GM23338 (cell line): ENCODE data around the gene SCN4B. TPM values are rescaled to one million over a fixed set of nuclear protein-coding genes. Genes with fewer than 3 reads are reported as not detected.

Experiments
- ATAC-seq: fragments of 200-7000 bp; cut with Tn5 transposase; 3 replicates; pipeline ENCODE4 v1.9.1; 2020
- DNase-seq: peaks from one replicate; pipeline ENCODE4 v3.0.0-alpha.2; 2015; ENCODE audit warnings: low spot score
- H2AFZ ChIP-seq: fragments of 200-600 bp; sonication (generic); 2 replicates; pipeline ENCODE4 v1.8.0; 2016; ENCODE audit warnings: antibody characterized with exemption, mild to moderate bottlenecking, moderate library complexity
- H3F3A ChIP-seq: fragments of 200-600 bp; sonication (generic); replicated peaks from 2 replicates; pipeline ENCODE4 v1.8.0; 2017; ENCODE audit warnings: antibody characterized with exemption, mixed run types, low read depth
- H3K27ac ChIP-seq: fragments of 200-600 bp; sonication (generic); 2 replicates; pipeline ENCODE4 v1.6.1; 2016; ENCODE audit warnings: low read depth
- H3K27me3 ChIP-seq: fragments of 200-600 bp; sonication (generic); 2 replicates; pipeline ENCODE4 v1.8.0; 2016; ENCODE audit warnings: mild to moderate bottlenecking, mixed run types, moderate library complexity; ENCODE audit not compliant: insufficient read depth
- H3K36me3 ChIP-seq: fragments of 200-600 bp; sonication (generic); 2 replicates; pipeline ENCODE4 v1.8.0; 2016; ENCODE audit warnings: mild to moderate bottlenecking; ENCODE audit not compliant: insufficient read depth
- H3K4me1 ChIP-seq: fragments of 200-600 bp; sonication (generic); 2 replicates; pipeline ENCODE4 v1.8.0; 2016; ENCODE audit warnings: mild to moderate bottlenecking, moderate library complexity; ENCODE audit not compliant: insufficient read depth
- H3K4me2 ChIP-seq: fragments of 200-600 bp; sonication (generic); 2 replicates; pipeline ENCODE4 v1.7.1; 2017; ENCODE audit warnings: mixed run types
- H3K4me3 ChIP-seq: fragments of 200-600 bp; sonication (generic); 2 replicates; pipeline ENCODE4 v1.6.1; 2016; ENCODE audit warnings: mixed run types
- H3K79me2 ChIP-seq: fragments of 200-600 bp; sonication (generic); replicated peaks from 2 replicates; pipeline ENCODE4 v1.8.0; 2017; ENCODE audit warnings: mild to moderate bottlenecking; ENCODE audit not compliant: insufficient read depth
- H3K9me2 ChIP-seq: fragments of 200-600 bp; sonication (generic); 2 replicates; pipeline ENCODE4 v1.8.0; 2017; ENCODE audit not compliant: insufficient read depth
- H4K20me1 ChIP-seq: fragments of 200-600 bp; sonication (generic); replicated peaks from 2 replicates; pipeline ENCODE4 v1.8.0; 2017; ENCODE audit warnings: mild to moderate bottlenecking; ENCODE audit not compliant: insufficient read depth
- H3K27ac Mint-ChIP-seq: 2 replicates; pipeline ENCODE4 v1.8.0; 2020; ENCODE audit warnings: inconsistent platforms, mild to moderate bottlenecking, moderate library complexity, mixed read lengths
- H3K27me3 Mint-ChIP-seq: 3 replicates; pipeline ENCODE4 v1.8.0; 2022; ENCODE audit warnings: low read depth, mild to moderate bottlenecking, moderate library complexity, mixed read lengths, inconsistent platforms; ENCODE audit not compliant: insufficient read depth, poor library complexity
- H3K36me3 Mint-ChIP-seq: 3 replicates; pipeline ENCODE4 v1.8.0; 2021; ENCODE audit warnings: low read depth, mild to moderate bottlenecking, inconsistent platforms, moderate library complexity, mixed read lengths
- H3K4me1 Mint-ChIP-seq: 3 replicates; pipeline ENCODE4 v1.8.0; 2020; ENCODE audit warnings: mild to moderate bottlenecking, inconsistent platforms, mixed read lengths
- H3K4me3 Mint-ChIP-seq: 3 replicates; pipeline ENCODE4 v1.8.0; 2021; ENCODE audit warnings: moderate library complexity, mild to moderate bottlenecking, inconsistent platforms, mixed read lengths
- H3K9me3 Mint-ChIP-seq: 3 replicates; pipeline ENCODE4 v1.8.0; 2020; ENCODE audit warnings: moderate library complexity, mild to moderate bottlenecking, inconsistent platforms, mixed read lengths
- CREB1 ChIP-seq: fragments of 250-450 bp; sonication (Bioruptor Pico); IDR thresholded peaks from 2 replicates; pipeline ENCODE4 v1.5.0; 2020; ENCODE audit warnings: low read depth, mild to moderate bottlenecking, moderate library complexity
- EZH2 ChIP-seq: fragments of 200-600 bp; sonication (generic); IDR thresholded peaks from one replicate; pipeline ENCODE4 v1.8.0; 2017; ENCODE audit warnings: antibody characterized with exemption, mild to moderate bottlenecking, low read depth; ENCODE audit not compliant: unreplicated experiment
- EZH2phosphoT487 ChIP-seq: fragments of 200-600 bp; sonication (generic); IDR thresholded peaks from one replicate; pipeline ENCODE4 v1.8.1; 2018; ENCODE audit warnings: antibody characterized with exemption; ENCODE audit not compliant: unreplicated experiment
- JUNB ChIP-seq: IDR thresholded peaks from one replicate; pipeline ENCODE4 v1.6.1; 2016; ENCODE audit warnings: antibody characterized with exemption; ENCODE audit not compliant: unreplicated experiment
- NANOG ChIP-seq: IDR thresholded peaks from 2 replicates; pipeline ENCODE4 v1.6.1; 2016; ENCODE audit warnings: antibody characterized with exemption, borderline replicate concordance
- POLR2AphosphoS5 ChIP-seq: IDR thresholded peaks from 2 replicates; pipeline ENCODE4 v1.6.1; 2016; ENCODE audit warnings: antibody characterized with exemption, low read depth
- STAT1 ChIP-seq: IDR thresholded peaks from one replicate; pipeline ENCODE4 v1.6.1; 2016; ENCODE audit warnings: antibody characterized with exemption; ENCODE audit not compliant: unreplicated experiment
- ZNF114 ChIP-seq: fragments of 250-450 bp; sonication (Bioruptor Pico); IDR thresholded peaks from 2 replicates; pipeline ENCODE4 v1.5.0; 2020; ENCODE audit warnings: mild to moderate bottlenecking, moderate library complexity
- ZNF331 ChIP-seq: fragments of 250-450 bp; sonication (Bioruptor Pico); IDR thresholded peaks from 2 replicates; pipeline ENCODE4 v1.5.0; 2020; ENCODE audit warnings: low read depth, mild to moderate bottlenecking, moderate library complexity
- polyA plus RNA-seq: library from polyadenylated mRNA; unstranded; fragments of >200 nt; fragmentation: Nextera tagmentation; extraction: Ambion mirVana; gene quantifications from 2 replicates; pipeline ENCODE4 v1.2.1, GENCODE V29; 2016
- total RNA-seq: library from RNA; depleted of rRNA; stranded (reverse); fragments of >200 nt; shearing (Covaris generic); gene quantifications from 2 replicates; pipeline ENCODE4 v1.2.3, GENCODE V29; 2014
- TF ChIP-seq, protein P1 (sequence below), 2 experiments: fragments of 200-600 bp in 1 of 2; sonication (generic) in 1 of 2; conservative IDR thresholded peaks; 2 replicates each; pipeline versions ENCODE4 v1.5.1 to v1.6.1; 2016 to 2017; ENCODE audit warnings: antibody characterized with exemption in 2 of 2, low read depth in 2 of 2, mild to moderate bottlenecking in 2 of 2, moderate library complexity in 1 of 2
- TF ChIP-seq, protein P2 (sequence below): fragments of 250-450 bp; sonication (Bioruptor Pico); IDR thresholded peaks from 2 replicates; pipeline ENCODE4 v1.5.0; 2020; ENCODE audit warnings: mild to moderate bottlenecking, moderate library complexity
- TF ChIP-seq, protein P3 (sequence below): IDR thresholded peaks from one replicate; pipeline ENCODE4 v1.6.1; 2018; ENCODE audit warnings: antibody characterized with exemption; ENCODE audit not compliant: unreplicated experiment
- TF ChIP-seq, protein P4 (sequence below): IDR thresholded peaks from 2 replicates; pipeline ENCODE4 v1.6.1; 2016; ENCODE audit warnings: antibody characterized with exemption

SCN4B gene
- total and polyA plus RNA-seq, 2 experiments from 2014 or later, result 0.45 to 3.0 TPM

GRCh38 chr11:118172356-118172755 lies 19.7 kb upstream of the SCN4B start:
- no peak for ATAC-seq
- Histone ChIP-seq H3K27ac (no peak overlapping the region), H3K4me3 (no peak overlapping the region), H3K9me2 (no peaks in the 10 kb centered on the region), H3K79me2 (no peaks in the 10 kb centered on the region), H3K36me3 (no peaks in the 10 kb centered on the region; the same call in 1 of the 2 replicates), H3K4me1 (peaks cover 29% of the 10 kb centered on the region), H4K20me1 (no peaks in the 10 kb centered on the region; the same call in 1 of the 2 replicates), H3K4me2 (peak overlapping the region; percentile 97; the same call in 1 of the 2 replicates), H3K27me3 (peaks cover 85% of the 10 kb centered on the region), H3F3A (no peaks in the 10 kb centered on the region), H2AFZ (0 out of 2 replicates have a peak overlapping the region, but pooled peaks have one; percentile 84)
- no peak for DNase-seq
- TF ChIP-seq, protein P1, sequence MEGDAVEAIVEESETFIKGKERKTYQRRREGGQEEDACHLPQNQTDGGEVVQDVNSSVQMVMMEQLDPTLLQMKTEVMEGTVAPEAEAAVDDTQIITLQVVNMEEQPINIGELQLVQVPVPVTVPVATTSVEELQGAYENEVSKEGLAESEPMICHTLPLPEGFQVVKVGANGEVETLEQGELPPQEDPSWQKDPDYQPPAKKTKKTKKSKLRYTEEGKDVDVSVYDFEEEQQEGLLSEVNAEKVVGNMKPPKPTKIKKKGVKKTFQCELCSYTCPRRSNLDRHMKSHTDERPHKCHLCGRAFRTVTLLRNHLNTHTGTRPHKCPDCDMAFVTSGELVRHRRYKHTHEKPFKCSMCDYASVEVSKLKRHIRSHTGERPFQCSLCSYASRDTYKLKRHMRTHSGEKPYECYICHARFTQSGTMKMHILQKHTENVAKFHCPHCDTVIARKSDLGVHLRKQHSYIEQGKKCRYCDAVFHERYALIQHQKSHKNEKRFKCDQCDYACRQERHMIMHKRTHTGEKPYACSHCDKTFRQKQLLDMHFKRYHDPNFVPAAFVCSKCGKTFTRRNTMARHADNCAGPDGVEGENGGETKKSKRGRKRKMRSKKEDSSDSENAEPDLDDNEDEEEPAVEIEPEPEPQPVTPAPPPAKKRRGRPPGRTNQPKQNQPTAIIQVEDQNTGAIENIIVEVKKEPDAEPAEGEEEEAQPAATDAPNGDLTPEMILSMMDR (conservative IDR thresholded peaks at IDR 0.05; ENCODE audit: low read depth in 2 of 2), result no peak
- TF ChIP-seq POLR2AphosphoS5 (no peak), JUNB (no peak), ZNF331 (CRISPR knock-in tag) (no peak), EZH2 (no peak), ZNF114 (CRISPR knock-in tag) (no peak), NANOG (no peak), EZH2phosphoT487 (no peak), CREB1 (no peak), STAT1 (no peak)
- TF ChIP-seq, protein P2, sequence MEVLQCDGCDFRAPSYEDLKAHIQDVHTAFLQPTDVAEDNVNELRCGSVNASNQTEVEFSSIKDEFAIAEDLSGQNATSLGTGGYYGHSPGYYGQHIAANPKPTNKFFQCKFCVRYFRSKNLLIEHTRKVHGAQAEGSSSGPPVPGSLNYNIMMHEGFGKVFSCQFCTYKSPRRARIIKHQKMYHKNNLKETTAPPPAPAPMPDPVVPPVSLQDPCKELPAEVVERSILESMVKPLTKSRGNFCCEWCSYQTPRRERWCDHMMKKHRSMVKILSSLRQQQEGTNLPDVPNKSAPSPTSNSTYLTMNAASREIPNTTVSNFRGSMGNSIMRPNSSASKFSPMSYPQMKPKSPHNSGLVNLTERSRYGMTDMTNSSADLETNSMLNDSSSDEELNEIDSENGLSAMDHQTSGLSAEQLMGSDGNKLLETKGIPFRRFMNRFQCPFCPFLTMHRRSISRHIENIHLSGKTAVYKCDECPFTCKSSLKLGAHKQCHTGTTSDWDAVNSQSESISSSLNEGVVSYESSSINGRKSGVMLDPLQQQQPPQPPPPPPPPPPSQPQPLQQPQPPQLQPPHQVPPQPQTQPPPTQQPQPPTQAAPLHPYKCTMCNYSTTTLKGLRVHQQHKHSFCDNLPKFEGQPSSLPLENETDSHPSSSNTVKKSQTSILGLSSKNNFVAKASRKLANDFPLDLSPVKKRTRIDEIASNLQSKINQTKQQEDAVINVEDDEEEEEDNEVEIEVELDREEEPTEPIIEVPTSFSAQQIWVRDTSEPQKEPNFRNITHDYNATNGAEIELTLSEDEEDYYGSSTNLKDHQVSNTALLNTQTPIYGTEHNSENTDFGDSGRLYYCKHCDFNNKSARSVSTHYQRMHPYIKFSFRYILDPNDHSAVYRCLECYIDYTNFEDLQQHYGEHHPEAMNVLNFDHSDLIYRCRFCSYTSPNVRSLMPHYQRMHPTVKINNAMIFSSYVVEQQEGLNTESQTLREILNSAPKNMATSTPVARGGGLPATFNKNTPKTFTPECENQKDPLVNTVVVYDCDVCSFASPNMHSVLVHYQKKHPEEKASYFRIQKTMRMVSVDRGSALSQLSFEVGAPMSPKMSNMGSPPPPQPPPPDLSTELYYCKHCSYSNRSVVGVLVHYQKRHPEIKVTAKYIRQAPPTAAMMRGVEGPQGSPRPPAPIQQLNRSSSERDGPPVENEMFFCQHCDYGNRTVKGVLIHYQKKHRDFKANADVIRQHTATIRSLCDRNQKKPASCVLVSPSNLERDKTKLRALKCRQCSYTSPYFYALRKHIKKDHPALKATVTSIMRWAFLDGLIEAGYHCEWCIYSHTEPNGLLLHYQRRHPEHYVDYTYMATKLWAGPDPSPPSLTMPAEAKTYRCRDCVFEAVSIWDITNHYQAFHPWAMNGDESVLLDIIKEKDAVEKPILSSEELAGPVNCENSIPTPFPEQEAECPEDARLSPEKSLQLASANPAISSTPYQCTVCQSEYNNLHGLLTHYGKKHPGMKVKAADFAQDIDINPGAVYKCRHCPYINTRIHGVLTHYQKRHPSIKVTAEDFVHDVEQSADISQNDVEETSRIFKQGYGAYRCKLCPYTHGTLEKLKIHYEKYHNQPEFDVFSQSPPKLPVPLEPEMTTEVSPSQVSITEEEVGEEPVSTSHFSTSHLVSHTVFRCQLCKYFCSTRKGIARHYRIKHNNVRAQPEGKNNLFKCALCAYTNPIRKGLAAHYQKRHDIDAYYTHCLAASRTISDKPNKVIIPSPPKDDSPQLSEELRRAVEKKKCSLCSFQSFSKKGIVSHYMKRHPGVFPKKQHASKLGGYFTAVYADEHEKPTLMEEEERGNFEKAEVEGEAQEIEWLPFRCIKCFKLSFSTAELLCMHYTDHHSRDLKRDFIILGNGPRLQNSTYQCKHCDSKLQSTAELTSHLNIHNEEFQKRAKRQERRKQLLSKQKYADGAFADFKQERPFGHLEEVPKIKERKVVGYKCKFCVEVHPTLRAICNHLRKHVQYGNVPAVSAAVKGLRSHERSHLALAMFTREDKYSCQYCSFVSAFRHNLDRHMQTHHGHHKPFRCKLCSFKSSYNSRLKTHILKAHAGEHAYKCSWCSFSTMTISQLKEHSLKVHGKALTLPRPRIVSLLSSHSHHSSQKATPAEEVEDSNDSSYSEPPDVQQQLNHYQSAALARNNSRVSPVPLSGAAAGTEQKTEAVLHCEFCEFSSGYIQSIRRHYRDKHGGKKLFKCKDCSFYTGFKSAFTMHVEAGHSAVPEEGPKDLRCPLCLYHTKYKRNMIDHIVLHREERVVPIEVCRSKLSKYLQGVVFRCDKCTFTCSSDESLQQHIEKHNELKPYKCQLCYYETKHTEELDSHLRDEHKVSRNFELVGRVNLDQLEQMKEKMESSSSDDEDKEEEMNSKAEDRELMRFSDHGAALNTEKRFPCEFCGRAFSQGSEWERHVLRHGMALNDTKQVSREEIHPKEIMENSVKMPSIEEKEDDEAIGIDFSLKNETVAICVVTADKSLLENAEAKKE, result no peak
- TF ChIP-seq, protein P3, sequence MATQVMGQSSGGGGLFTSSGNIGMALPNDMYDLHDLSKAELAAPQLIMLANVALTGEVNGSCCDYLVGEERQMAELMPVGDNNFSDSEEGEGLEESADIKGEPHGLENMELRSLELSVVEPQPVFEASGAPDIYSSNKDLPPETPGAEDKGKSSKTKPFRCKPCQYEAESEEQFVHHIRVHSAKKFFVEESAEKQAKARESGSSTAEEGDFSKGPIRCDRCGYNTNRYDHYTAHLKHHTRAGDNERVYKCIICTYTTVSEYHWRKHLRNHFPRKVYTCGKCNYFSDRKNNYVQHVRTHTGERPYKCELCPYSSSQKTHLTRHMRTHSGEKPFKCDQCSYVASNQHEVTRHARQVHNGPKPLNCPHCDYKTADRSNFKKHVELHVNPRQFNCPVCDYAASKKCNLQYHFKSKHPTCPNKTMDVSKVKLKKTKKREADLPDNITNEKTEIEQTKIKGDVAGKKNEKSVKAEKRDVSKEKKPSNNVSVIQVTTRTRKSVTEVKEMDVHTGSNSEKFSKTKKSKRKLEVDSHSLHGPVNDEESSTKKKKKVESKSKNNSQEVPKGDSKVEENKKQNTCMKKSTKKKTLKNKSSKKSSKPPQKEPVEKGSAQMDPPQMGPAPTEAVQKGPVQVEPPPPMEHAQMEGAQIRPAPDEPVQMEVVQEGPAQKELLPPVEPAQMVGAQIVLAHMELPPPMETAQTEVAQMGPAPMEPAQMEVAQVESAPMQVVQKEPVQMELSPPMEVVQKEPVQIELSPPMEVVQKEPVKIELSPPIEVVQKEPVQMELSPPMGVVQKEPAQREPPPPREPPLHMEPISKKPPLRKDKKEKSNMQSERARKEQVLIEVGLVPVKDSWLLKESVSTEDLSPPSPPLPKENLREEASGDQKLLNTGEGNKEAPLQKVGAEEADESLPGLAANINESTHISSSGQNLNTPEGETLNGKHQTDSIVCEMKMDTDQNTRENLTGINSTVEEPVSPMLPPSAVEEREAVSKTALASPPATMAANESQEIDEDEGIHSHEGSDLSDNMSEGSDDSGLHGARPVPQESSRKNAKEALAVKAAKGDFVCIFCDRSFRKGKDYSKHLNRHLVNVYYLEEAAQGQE, result no peak
- TF ChIP-seq, protein P4, sequence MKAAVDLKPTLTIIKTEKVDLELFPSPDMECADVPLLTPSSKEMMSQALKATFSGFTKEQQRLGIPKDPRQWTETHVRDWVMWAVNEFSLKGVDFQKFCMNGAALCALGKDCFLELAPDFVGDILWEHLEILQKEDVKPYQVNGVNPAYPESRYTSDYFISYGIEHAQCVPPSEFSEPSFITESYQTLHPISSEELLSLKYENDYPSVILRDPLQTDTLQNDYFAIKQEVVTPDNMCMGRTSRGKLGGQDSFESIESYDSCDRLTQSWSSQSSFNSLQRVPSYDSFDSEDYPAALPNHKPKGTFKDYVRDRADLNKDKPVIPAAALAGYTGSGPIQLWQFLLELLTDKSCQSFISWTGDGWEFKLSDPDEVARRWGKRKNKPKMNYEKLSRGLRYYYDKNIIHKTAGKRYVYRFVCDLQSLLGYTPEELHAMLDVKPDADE, result no peak
- H3K27me3 Mint-ChIP-seq, result peaks cover 46% of the 10 kb centered on the region
- peaks cover 39% of the 10 kb centered on the region for H3K4me1 Mint-ChIP-seq
- H3K9me3 Mint-ChIP-seq, result no peaks in the 10 kb centered on the region; the same call in 2 of the 3 replicates
- H3K27ac Mint-ChIP-seq, result no peak overlapping the region
- H3K36me3 Mint-ChIP-seq, result no peaks in the 10 kb centered on the region
- H3K4me3 Mint-ChIP-seq, result no peak overlapping the region
